GM12891 (cell line): ENCODE results near the gene IRAK3.
"Not testable (repeated sequence)": the region's sequence is repeated elsewhere in the genome, so short reads cannot be mapped to it uniquely, and the experiment has no call there.

ENCODE experiments used
- DNase-seq: peaks from one replicate; pipeline ENCODE4 v3.0.0; 2011; ENCODE audit warnings: low spot score; ENCODE audit not compliant: insufficient read length
- FAIRE-seq: peaks from 2 replicates; lab custom pipeline; 2011; peaks lifted over from hg19 to GRCh38; lab: Jason Lieb, UNC
- PAX5 ChIP-seq: IDR thresholded peaks from 2 replicates; pipeline ENCODE4 v1.6.1; 2011; ENCODE audit warnings: low read length, moderate library complexity, mild to moderate bottlenecking; ENCODE audit not compliant: insufficient read depth, severe bottlenecking
- POLR2A ChIP-seq: IDR thresholded peaks from 2 replicates; pipeline ENCODE4 v1.6.1; 2011; ENCODE audit warnings: low read depth, low read length, control low read depth
- POLR2AphosphoS5 ChIP-seq: IDR thresholded peaks from 2 replicates; pipeline ENCODE4 v1.6.1; 2011; ENCODE audit warnings: low read depth, low read length, control low read depth
- POU2F2 ChIP-seq: IDR thresholded peaks from 2 replicates; pipeline ENCODE4 v1.6.1; 2011; ENCODE audit warnings: low read depth, mild to moderate bottlenecking, control low read depth, low read length, moderate library complexity
- SPI1 ChIP-seq: IDR thresholded peaks from 2 replicates; pipeline ENCODE4 v1.6.1; 2011; ENCODE audit warnings: low read depth, low read length, control low read depth
- TAF1 ChIP-seq: IDR thresholded peaks from 2 replicates; pipeline ENCODE4 v1.6.1; 2011; ENCODE audit warnings: low read depth, low read length, control low read depth

The IRAK3 gene

DNA sequence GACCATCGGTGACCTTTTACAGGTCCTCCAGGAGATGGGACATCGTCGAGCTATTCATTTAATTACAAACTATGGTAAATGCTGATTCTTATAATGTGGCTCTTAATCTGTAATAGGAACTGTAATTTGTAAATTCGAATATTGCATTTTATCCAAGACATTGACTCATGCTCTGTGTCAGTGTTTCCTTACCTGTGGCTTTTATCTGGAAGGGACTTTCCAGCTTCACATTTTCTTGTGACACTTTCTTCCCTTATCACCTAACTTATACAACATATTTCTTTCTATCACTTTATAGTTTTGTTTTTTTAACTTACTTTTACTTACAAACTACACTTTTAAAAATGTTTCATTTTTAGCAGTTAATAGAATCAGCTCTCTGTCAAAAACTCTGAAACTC, 14.8 kb downstream of the IRAK3 start:
- FAIRE-seq (no peak), DNase-seq (no peak)
- TF ChIP-seq POU2F2: no peak
- TF ChIP-seq POLR2AphosphoS5: no peak
- no peak for TF ChIP-seq POLR2A
- no peak for TF ChIP-seq TAF1
- TF ChIP-seq SPI1: no peak
- no peak for TF ChIP-seq PAX5

DNA sequence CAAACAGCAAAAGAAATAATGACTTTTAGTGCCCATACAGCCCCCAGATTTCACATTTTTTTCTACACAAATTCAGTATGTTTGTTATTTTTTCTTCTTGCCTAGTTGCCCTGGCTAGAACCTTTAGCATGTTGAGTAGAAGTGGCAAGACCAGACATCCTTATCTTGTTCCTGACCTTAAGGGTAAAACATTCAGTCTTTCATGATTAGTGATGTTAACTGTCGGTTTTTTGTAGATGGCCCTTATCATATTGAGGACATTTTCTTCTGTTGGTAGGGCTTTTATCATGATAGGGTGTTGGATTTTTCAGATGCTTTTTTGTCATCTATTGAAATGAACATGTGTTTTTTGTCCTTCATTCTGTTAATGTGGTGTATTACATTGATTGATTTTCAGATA, 17.1 kb downstream of the IRAK3 start:
- TF ChIP-seq PAX5: no peak
- no peak for TF ChIP-seq POLR2A
- TF ChIP-seq TAF1: no peak
- TF ChIP-seq SPI1: no peak
- TF ChIP-seq POLR2AphosphoS5: no peak
- no peak for TF ChIP-seq POU2F2

DNA sequence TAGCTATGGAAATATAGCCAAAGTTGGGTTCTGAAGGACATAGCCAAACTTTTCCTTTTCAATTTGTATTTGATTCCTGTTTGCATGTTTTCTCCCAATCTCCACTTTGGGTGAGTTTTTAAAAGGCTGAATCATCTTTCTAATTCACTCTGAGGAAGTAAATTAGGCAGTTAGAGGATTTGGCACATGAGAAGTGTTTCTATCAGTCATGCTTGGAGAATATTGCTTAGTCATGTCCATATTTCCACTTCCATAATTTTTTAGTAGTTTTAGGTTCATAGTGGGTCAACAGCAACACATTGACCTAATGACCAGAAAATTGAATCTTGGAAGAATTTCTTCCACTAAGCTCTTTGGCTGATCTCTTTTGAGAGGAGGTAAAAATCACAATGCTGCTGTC, 21.8 kb downstream of the IRAK3 start:
- TF ChIP-seq POLR2A: no peak
- no peak for TF ChIP-seq POLR2AphosphoS5
- no peak for TF ChIP-seq SPI1
- no peak for TF ChIP-seq POU2F2
- TF ChIP-seq TAF1: no peak
- no peak for DNase-seq
- FAIRE-seq: no peak

More for the DNA sequence above, 17.1 kb downstream of the IRAK3 start:
- DNase-seq: no peak
- no peak for FAIRE-seq

DNA sequence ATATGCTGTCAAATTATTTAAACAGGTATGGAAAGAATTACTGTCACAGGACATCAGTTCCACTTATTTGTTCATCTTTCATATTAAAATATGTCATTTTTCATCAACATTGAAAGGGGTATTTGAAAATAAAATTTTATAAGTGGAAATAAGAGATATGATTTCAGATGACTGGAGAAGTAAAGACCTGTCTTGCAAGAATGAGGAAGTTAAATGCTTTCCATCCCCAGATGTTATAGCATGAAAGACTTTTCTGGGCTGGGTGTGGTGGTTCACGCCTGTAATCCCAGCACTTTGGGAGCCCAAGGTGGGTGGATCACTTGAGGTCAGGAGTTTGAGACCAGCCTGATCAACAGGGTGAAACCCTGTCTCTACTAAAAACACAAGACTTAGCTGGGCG, 22.6 kb downstream of the IRAK3 start:
- not testable (repeated sequence) for FAIRE-seq, DNase-seq

DNA sequence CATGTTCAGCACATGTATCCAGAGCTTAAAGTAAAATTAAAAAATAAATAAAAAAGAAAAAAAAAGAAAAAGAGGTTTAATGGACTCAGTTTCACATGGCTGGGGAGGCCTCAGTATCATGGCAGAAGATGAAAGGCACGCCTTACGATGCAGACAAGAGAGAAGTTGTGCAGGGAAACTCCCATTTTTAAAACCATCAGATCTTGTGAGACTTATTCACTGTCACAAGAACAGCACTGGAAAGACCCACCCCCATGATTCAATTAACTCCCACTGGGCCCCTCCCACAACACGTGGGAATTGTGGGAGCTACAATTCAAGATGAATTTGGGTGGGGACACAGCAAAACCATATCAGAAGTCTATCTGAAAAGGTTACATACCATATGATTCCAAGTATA, 24.0 kb downstream of the IRAK3 start:
- not testable (repeated sequence) for DNase-seq, FAIRE-seq

DNA sequence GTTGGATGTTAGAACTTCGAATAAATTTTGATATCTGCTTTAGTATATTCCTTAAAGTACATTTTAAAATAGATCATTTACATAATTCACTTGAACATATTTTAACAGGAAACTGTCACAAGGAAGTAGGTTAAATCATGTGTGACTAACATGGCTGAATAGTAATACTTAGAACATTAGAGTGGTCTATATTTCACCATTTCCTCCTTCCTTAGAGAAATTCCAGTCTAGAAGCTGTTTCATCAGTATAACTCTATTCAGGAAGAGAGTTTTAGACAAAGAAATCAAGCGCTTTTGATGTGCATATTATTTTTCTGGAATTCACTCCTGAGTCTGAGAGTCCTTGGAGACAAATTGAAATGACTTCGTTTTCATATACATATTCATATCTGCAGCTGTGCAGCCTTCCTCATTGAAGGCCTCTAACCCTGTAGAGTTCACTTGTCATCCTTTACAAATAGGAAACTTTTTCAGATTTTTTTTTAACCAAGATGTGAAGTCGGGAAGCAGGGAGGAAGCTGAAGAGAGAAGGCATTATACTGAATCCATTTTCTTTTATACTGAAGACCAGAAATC, 28.4 kb downstream of the IRAK3 start:
- FAIRE-seq: no peak

DNA sequence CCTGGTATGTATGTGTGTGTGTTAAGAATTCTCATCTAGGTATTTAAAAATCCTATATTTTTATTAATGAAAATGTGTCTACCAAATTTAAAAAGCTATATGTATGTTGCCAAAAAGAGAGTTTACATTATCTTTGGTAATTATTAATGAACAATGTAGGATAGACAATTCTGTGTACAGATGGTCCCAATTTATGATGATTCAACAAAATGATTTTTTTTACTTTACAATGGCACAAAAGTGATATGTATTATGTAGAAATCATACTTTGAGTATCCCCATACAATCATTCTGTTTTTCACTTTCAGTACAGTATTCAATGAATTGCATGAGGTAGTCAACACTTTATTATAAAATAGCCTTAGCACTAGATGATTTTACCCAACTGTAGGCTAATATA, 39.4 kb downstream of the IRAK3 start:
- DNase-seq (no peak), FAIRE-seq (no peak)
- TF ChIP-seq POLR2AphosphoS5 (no peak), SPI1 (no peak), PAX5 (no peak), TAF1 (no peak), POLR2A (no peak), POU2F2 (no peak)

More for the DNA sequence above, 28.4 kb downstream of the IRAK3 start:
- TF ChIP-seq POLR2A (no peak), PAX5 (no peak), POU2F2 (no peak), TAF1 (no peak), SPI1 (no peak), POLR2AphosphoS5 (no peak)
- no peak for DNase-seq

DNA sequence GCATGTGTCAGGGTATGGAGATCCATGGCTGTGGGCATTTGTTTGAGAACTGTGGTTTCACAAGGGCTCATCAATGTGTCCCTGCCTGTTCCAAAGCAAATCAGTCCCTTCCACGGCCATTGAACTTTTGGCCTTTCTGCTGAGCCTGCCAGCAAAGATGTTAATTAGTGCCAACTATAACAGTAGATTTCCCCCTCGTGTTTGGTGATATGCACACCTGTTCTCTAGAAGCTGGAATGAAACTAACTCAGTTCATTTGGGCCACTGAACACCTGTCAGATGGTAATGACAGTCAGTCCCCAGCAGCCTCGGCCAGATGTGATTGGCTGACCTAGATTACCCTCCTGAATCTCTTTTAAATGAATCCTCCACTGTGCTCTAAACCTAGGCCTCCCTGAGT, 43.2 kb downstream of the IRAK3 start:
- FAIRE-seq (peak; percentile 66), DNase-seq (no peak)
- TF ChIP-seq POLR2A (no peak), PAX5 (no peak), POU2F2 (no peak), SPI1 (no peak), POLR2AphosphoS5 (no peak), TAF1 (no peak)

DNA sequence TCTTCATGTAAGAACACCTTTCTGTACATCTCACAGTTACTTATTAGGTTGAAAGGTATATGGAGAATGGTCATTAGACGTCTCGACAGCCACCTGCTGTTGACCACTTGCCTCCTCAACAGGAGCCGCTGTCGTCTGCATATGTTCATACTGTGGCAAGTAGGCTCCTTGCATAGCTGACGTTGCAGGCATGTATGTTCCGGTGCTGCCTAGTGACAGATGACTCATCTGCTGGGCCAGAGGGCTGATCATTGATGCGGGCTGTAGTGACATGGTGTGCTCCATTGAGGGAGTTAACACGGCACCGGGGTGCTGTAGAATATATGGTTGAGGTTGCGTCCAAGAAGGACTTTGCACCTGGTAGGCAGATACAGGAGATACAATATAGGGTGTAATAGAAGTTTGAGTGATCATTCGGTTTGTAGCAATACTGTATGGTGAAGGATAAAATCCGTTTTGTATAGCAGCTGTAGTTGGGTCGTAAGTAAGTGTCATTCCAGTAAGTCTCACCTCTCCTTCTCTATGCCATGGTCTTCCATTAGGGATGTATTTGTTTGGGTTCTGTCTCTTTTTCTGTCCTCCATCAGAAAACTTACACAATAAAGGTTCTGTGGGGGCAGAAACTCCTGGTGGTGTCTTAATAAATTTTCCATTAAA, 45.2 kb downstream of the IRAK3 start:
- FAIRE-seq: peak; percentile 100
- peak; percentile 43; the same call in 1 of the 2 replicates for TF ChIP-seq POU2F2
- peak; percentile 28 for DNase-seq

DNA sequence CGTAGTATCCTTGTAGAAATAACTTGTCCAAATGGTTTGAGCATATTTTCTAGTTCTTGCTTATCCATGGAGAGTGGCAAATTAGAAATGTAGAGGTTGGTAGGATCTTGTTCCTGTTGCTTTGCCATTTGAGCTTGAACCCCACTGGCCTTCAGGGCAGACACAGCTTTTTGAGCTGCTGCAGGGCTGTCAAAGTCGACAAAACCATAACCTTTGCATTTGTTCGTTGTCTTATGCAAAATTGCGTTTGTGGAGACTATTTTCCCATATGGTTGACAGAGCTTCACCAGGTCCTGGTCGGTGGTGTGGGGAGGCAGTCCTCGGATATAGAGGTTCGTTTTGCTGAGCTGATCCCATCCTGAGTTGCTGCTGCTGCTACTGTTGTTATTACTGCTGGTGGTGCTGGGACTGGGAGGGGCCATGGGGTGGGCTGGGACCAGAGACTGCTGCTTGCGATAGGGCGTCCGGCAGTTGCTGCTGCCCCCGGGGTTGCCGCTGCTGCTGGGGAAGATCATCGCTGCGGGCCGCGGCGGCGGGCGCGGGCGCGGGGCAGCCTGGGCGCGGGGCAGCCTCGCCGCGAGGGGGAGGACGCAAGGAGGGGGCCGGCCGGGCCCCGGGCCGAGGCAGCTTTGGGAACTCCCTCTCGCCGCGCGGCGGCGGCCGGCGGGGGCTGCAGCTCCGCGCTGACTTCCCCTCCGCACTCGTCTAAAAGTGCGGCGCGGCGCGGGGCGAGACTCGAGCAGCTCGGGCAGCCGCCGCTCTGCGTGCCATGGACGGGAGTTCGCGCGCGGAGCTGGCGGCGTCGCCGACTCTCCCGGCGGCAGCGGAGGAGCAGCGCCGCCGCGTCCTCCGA, 46.0 kb downstream of the IRAK3 start:
- not testable (repeated sequence) for FAIRE-seq

More for the DNA sequence above, 46.0 kb downstream of the IRAK3 start:
- peak; percentile 29 for DNase-seq
